ENCODE results near the gene FNIP1.
"Not testable (repeated sequence)": the region's sequence is repeated elsewhere in the genome, so short reads cannot be mapped to it uniquely, and the experiment has no call there.

The FNIP1 gene

GRCh38 chr5:131605086-131605485 is 191.7 kb downstream of the FNIP1 start:
- DNase-seq (no peak), ATAC-seq (no peak)
- Mint-ChIP-seq H3K27ac (no peak overlapping the region), H3K27me3 (no peaks in the 10 kb centered on the region), H3K4me1 (peaks cover 43% of the 10 kb centered on the region), H3K4me3 (no peak overlapping the region), H3K9me3 (no peaks in the 10 kb centered on the region)

GRCh38 chr5:131595088-131596033 is 201.5 kb downstream of the FNIP1 start:
- ATAC-seq (peak; percentile 88), DNase-seq (no peak)
- Mint-ChIP-seq H3K4me3 (peak overlapping the region; percentile 58 to 63), H3K27ac (peak overlapping the region in 1 of 2 donors; percentile 59), H3K4me1 (peaks cover 50% of the 10 kb centered on the region), H3K9me3 (no peaks in the 10 kb centered on the region), H3K27me3 (no peaks in the 10 kb centered on the region)

GRCh38 chr5:131593921-131594320 is 202.9 kb downstream of the FNIP1 start:
- Mint-ChIP-seq H3K4me3 (no peak overlapping the region), H3K27ac (no peak overlapping the region), H3K4me1 (peaks cover 52% of the 10 kb centered on the region), H3K27me3 (no peaks in the 10 kb centered on the region), H3K9me3 (no peaks in the 10 kb centered on the region)
- ATAC-seq (no peak), DNase-seq (no peak)

DNA sequence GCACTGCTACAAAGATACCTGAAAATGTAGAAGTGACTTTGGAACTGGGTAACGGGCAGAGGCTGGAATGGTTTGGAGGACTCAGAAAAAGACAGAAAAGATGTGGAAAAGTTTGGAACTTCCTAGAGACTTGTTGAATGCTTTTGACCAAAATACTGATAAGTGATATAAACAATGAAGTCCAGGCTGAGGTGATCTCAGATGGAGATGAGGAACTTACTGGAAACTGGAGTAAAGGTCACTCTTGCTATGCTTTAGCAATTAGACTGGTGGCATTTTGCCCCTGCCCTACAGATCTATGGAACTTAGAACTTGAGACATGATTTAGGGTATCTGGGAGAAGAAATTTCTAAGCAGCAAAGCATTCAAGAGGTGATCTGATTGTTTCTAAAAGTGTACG is 203.4 kb downstream of the FNIP1 start:
- H3K27ac Mint-ChIP-seq, ATAC-seq, H3K27me3 Mint-ChIP-seq, DNase-seq, H3K4me3 Mint-ChIP-seq, H3K9me3 Mint-ChIP-seq: not testable (repeated sequence)
- H3K4me1 Mint-ChIP-seq, result peaks cover 49% of the 10 kb centered on the region

Data from stimulated activated naive CD8-positive, alpha-beta T cell treated with anti-CD3 and anti-CD28 coated beads, Interleukin-15, amount 100 ng/mL, for 72 hours (primary cell).